Measurements from ENCODE around the gene MTFP1.
"Not testable (repeated sequence)": the region's sequence is repeated elsewhere in the genome, so short reads cannot be mapped to it uniquely, and the experiment has no call there.

MTFP1 gene, protein sequence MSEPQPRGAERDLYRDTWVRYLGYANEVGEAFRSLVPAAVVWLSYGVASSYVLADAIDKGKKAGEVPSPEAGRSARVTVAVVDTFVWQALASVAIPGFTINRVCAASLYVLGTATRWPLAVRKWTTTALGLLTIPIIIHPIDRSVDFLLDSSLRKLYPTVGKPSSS

DNA sequence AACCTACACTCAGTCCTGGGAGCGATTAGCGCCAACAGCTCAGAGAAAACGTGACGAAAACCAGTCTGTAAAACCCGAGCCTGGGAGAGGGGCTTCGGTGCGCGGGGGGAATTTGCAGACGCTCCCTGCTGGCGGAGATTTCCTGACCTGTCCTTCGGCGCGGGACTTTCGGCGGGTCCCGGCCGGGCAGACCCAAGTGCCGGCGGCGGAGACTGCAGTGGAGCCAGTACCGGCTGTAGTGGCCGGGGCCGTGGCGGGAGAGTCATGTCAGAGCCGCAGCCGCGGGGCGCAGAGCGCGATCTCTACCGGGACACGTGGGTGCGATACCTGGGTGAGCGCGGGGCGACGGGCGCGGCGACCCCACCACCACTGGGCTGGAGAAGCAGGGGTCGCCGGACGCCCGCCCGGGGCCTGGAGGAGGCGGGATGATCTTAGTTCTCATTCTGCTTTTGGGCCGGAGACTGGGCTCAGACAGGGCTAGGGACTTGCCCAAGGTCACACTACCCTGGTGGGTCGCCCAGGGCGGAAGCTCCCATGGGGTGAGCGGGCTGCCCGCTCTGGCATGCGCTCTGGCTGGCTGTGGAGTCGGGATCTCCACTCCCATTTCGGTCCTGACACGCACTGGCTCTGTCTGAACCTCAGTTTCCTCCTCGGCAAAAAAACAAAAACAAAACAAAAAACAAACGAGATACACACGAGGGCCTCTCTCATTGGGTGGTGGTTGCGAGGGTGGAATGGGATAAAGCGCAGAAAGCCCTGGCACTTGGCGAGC lies at the start of gene MTFP1:
Gene MTFP1 (plus strand): TSS at position 153 of the 772 bp plus-strand sequence. CDS start 112 bp downstream, at position 265.
- peak; percentile 18 for DNase-seq

DNA sequence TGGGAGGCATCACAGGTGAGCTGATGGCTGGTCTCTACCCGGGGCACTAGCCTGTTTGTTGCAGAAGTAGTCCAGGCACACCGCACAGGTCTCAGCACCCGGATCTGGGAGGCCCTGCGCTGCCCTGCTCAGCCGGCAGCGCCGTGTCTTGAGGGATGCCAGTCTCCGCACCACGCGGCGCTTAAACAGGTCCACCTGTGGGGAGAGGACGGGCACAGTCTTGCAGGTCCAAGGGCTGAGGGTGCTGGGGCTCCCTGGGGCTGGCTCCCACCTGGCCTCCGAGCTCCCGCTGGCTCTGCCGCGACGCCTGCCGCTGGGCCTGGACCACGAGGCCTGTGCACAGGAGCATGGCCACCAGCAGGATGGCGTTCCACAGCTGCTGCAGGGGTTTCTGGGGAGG lies 45.6 kb upstream of the MTFP1 start:
- DNase-seq, result no peak

DNA sequence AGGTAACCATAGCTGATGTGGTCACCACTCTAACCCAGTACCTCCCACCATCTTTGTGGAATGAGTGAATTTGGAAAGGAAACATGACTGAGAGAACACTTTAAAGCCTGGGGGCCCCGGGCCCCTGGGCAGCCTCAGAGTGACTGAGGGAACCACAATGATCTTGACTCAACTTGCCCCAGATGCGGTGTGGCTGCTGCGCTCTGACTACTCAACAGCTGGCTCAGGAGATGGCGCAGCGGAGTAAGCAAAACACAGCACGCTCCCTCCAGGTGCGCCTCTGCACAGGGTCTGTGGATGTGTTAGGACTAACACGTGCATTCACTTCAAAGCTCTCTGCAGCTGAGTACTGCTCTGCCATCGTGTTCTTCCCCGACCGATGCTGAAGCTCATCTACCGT lies 44.3 kb upstream of the MTFP1 start:
- DNase-seq, result no peak

DNA sequence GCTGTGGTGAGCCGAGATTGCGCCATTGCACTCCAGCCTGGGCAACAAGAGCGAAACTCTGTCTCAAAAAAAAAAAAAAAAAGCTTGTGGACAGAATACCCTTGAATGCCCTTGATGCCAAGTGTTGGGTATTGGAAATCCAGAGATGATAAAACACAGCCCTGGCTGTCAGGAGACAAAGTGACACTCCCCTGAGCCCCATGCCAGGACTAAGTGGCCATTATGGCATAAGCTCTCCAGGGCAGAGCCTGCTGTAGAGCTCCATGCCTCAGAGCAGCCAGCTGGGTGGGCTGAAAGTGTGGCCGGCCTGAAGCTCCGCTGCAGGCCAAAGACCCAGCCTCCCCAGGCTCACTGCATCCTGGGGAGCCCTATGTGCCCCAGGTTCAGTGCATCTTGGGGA lies 43.2 kb upstream of the MTFP1 start:
- DNase-seq, result no peak

DNA sequence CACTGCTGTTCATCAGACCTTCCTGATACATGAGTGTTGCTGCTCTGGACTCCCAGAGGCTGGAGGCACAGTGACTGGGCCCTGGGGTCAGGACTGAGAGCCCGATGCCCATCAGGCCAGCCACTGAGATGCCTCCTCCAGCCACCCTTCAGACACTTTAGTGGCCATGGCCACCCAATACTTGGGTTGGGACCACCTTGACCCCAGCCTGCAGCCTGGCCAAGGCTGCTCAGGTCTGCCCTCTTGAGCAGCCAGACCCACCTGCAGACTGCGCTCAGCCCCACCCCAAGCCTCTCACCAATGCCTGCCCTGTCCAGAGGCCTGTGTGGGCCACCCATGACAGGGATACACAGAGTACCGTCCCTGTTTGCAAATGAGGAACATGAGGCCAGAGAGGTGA lies 42.5 kb upstream of the MTFP1 start:
- DNase-seq, result no peak

DNA sequence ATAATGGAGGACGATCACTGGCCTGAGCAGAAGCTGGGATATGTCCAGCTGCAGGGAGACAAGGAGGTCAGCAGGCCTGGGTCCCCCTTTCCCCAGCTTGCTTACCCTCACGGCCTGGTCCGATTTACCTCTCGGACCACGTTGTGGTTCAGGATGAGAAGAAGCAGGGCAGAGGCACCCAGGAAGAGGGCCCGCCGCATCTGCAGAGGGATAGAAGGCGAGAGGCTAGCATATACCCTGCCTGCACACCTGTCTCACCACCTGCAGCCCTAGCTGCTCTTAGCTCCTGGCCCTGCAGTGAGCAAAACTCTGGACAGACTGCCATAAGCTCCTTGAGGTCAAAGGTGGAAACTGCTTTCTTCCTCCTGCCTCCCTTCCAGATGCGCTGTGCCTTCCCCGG lies 39.6 kb upstream of the MTFP1 start:
- DNase-seq, result no peak

DNA sequence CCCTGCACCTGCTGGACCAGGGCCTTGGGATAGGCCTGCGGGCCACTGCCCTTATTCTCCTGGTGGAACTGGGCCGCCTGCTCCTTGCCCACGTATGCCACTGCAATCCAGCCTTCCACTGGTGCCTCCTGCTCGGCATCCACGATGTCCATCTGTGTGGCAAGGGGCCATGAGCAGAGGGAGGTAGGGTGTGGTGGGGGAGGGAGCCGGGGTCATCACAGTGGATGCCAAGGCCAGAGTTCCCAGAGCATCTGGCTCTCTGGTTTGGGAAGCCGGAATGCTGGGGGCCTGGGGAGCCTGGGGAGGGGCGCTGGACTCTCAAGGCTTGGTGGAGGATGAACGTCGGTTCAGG lies 39.0 kb upstream of the MTFP1 start:
- no peak for DNase-seq

DNA sequence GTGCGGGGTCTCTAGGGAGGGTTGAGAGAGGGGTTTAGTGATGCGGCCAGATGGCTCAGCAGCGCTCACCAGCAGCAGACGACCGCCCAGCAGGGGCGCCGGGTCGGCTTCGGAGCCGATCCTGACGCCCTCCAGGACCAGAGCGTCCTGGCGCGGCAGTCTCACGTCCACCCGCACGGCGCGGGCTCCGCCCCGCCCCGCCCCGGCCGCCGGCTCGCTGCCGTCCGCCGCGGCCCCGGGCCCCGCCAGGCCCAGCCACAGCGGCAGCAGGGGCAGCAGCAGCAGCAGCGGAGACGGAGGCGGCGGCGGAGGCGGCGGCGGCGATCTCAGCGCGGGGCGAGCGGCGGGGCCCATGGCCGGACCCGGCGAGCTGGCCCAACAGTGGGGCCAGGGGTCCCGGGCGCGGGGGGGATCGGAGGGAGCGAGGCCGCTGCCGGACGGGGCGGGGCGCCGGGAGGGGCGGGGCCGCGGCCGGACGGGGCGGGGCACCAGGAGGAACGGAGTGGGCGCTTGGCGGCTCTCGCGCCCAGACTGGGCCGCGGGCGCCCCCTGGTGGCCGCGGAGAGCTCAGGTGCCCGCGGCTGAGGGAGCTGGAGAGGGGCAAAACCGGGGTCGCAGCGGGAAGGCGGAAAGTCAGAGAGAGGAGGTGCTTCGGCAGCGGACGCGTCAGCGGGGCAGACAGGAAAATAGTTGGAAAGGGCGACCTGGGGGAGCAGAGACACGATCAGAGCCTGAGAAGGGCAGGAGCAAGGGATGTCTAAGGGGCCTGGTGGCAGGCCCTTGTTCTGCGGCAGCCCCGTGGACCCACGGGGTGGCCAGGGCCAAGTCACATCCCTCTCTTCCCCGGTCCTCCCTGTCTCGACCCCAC lies 38.4 kb upstream of the MTFP1 start, which contains the start of gene RNF215:
Gene RNF215 (minus strand): TSS at position 452 of the 868 bp plus-strand sequence. CDS start 98 bp downstream, at position 354.
- peak; percentile 67 for DNase-seq

DNA sequence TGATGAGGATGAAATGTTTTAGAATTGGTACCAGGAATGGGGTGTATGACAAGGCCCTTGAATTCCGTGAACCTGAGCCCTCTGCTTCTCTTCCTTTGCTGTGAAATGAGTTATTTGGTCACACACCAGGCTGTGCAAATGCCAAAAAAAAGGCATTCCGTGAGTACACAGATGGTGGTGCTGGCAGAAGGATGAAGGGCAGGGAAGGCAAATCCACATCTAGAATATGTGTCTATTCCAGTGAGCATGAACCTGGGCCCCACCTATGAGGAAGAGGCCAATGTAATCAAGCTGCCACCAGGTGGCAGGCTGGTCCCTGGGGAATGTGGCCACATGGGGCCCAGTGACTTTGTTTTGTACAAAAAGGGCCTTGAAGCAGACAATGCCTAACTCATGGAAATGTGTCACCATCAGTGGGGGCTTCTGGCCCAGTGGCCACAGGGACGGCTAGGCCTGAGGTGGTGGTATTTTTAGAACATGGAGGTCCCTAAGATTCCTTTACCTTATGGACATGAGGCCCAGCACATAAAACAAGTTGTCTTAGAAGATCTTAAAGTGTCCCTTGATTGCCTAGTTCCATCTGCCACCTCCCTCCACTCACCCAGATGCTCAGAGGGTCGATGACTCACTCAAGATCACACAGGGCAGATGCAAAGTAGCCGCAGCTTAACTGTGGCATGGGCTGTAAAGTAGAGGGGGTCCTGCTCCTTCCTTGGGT lies 34.4 kb upstream of the MTFP1 start:
- peak; percentile 39 for DNase-seq

DNA sequence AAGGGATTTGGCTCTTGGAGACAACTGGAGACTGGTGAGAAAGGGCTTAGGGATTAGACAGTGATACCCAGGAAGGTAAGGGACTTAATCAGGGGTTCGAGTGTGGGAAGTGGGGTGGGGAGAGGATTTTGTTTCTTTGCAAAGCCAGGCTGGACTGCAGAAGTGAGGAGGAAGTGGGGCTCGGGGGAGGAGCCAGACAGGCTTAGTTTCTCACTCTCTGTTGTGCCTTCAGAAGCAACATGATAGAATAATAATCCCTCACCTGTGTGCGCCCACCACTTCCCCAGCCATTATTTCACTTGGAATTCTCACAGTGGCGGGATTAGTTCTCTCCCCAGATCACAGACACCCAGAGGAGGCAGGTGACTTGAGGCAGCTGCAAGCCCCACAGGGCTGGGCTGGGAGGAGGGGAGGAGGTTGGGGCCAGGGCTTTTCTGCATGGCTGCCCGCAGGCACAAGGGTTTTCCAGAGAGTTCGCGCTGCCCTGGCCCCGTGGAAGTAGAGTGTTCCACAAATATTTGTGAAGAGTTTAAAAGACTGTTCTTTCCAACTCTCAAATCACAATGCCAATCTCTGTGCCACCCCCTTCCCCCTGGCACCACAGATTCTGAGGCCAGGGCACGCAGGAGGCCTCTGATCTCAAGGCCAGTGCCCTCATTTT lies 32.8 kb upstream of the MTFP1 start:
- no peak for DNase-seq

DNA sequence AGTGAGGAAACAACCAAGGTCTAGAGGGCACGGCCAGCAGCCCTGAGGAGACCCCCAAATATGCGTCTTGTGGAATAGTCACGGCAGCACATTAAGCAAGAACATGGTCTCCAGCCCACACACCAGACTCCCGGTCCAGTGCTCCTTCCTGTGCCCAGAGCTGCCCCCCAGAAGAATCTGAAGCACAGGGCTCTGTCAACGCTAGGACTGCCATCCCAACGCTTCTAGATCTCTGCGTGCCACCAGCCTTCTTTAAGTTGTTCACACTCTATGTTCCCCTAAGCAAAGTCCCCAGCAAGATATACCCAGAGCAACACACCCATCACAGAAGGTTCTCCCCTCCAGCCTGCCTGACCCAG lies 32.3 kb upstream of the MTFP1 start:
- no peak for DNase-seq

DNA sequence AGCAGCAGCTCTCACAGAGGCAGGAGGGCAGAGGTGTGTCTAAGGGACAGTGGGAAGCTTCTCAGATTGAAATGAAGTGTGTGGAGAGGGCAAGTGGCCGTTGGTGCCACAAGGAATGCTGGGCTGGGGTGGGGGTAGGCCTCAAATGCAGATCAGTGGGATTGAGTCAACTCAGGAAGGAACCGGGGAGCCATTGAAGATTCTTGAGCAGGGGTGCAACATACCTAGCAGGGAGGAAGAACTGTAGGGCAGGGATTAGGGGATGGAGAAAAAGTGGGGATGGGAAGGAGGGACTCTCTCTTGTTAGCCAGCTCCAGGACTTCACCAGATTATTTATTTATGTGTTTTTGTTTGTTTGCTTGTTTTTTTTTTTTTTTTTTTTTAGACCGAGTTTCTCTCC lies 31.7 kb upstream of the MTFP1 start:
- no peak for DNase-seq

DNA sequence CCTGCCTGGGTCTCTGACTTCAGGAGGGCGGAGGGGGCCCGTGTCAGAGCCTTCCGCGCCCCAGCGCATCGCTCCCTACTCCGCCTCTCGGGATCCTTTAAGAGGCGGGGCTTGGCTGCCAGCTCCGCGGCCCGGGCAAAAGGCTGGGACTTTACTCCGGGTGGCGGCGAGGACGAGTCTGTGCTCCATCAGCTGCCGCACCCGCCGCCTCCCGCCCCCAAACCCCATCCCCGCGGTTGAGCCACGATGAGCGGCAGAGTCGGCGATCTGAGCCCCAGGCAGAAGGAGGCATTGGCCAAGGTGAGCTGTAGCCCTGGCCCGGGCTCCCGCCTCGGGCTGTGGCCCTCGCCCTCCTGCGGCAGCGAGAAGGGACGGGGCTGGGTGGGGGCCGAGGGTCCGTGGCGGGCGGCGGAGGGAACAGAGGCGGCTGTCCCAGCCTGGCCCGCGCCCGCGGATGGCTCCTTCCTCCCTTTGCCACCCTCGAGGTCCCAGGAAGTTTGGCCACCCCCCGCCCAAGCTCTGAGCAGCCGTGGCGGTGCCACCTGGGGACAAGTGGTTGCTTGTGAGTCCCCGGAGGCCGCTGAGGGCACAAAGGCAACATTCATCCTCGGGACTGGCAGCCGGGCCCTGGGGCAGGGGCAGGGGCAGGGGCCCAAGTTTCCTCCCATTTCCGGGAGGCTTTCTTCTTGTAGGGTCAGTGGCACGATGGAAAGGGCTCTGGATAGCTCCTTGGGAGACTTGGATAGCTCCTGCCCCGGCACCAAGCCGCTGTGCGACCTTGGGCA lies 28.5 kb upstream of the MTFP1 start, which contains the start of gene SEC14L2:
Gene SEC14L2 (plus strand): TSS at position 148 of the 785 bp plus-strand sequence. CDS start 99 bp downstream, at position 247.
- no peak for DNase-seq

DNA sequence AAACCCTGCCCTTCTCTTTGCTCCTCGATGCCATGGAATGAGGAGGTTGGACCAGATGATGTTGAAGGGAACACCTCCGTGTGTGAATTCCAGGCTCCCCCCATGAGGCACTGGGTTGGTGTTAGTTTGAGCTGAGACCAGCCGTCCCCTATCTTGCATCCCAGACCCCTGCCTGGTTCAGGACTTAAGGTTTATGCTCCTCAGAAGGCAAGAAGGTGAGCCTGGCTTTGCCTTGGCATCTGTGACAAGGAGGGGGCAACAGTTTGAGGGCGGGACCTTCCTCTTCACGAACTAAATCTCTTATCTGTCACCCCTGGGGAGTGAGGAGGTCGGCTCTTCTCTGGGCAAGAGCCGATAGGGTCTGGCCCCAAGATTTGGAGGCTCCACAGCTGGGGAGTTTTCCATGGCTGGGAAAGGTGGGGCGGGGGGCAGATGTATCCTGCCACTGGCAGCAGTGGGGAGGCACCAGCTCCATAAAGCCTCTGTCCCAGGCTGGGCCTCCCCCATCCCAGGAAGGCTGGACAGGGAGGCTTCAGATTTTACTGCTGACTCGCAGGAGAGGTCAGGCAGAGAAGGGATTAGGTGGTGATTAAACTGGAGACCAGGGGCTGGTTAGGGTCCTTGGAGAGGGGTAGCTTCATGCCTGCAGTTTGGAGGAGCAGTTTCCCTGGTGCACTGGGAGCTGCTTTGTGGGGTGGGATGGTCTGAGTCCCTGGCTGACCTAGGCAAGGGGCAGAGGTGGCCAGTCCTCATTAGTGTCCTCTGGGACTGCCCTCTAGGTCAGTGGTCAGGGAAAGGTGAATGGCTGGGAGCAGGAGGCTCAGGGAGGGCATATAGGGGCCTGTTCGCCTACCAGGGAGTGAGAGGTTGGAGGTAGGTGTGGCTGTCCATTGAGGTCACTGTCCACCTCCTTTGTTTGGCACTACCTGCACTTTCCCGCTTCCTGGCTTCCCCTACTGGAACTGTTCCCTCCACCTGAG lies 27.6 kb upstream of the MTFP1 start:
- DNase-seq, result no peak

DNA sequence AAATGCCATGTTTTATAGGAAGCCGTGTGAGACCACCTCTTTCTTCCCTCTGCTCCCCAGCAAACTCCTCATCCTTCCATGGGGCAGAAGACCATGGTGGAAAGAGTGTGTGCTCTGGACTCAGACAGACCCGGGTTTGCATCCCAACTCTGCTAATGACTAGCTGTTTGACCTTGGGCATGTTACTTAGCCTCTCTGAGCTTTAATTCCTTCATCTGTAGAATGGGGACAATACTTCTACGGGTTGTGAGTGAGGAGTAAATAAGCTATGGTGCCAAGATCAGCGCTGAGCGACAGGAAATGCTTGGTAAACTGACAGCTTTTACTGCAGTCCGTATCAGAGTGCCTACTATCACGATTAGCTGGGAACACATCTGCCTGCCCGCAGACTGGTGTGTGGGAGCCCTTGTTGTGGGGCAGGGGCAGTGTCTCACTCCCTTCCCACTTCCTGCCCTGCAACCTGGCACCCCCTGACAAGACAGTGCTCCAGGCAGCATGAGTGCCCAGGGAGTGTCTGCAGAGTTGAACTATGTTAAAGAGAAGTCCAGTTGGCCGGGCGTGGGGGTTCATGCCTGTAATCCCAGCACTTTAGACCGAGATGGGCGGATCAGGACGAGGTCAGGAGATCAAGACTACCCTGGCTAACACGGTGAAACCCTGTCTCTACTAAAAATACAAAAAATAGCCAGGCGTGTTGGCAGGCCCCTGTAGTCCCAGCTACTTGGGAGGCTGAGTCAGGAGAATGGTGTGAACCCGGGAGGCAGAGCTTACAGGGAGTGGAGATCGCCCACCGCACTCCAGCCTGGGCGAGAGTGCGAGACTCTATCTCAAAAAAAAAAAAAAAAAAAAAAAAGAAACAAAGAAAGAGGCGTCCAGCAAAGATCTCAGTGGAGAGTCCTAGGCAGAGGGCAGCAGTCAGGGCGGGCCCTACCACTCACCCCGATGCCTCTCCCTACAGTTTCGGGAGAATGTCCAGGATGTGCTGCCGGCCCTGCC lies 26.6 kb upstream of the MTFP1 start:
- no peak for DNase-seq

DNA sequence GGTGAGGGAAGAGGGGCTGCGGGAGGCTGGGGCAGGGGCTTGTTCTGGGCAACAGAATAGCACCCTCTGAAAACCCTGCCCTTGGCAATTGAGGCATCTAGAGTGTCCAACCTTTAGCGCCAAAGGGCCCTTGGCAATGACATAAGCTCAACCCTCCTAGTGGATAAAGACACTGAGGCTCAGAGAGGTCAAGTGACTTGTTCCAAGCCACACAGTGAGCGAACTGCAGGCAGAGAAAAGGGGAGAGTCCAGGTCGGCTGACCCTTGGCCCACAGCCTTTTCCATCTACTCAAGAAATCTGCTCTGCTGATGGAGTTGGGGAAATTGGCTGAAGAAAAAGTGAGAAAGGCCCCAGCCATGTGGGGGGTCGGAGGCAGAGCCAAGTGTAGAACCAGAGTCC lies 25.9 kb upstream of the MTFP1 start:
- no peak for DNase-seq

DNA sequence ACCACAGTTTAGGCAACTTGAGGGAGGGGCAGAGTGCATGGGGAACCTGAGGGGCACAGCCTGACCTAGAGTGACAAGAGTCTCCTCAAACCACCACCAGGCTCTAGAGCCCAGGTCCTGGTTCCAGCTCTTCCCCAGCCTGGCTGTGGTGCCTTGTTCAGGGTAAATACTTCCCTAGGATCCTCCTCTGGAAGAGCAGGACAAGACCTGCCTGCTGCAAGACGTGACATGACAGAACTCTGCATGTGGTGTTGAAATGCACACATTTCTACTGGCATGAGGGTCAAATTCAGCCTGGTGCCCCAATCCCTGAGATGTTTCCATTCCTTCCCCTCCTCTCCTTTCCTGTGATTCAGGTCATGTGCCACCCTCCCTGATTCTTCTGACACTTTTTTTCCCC lies 25.4 kb upstream of the MTFP1 start:
- no peak for DNase-seq

DNA sequence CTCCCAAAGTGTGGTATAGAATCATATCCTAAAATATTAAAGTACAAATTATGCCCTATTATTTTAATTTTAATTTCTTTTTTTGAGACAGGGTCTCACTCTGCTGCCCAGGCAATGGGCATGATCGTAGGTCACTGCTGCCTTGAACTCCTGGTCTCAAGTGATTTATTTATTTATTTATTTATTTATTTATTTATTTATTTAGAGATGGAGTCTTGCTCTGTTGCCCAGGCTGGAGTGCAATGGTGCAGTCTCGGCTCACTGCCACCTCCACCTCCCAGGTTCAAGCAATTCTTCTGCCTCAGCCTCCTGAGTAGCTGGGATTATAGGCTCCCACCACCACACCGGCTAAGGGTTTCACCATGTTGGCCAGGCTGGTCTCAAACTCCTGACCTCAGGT lies 24.5 kb upstream of the MTFP1 start:
- DNase-seq, result not testable (repeated sequence)

Data from NCI-H1092 (cell line).